ENCODE results near the gene ANKRD35. TPM values are rescaled to one million over a fixed set of nuclear protein-coding genes. Genes with fewer than 3 reads are reported as not detected.
A peak's percentile ranks its signal among the peaks of the same experiment; 100 is the strongest.
"Not testable (repeated sequence)": the region's sequence is repeated elsewhere in the genome, so short reads cannot be mapped to it uniquely, and the experiment has no call there.

ANKRD35 gene
- total RNA-seq, 1 donor from 2014 or later: 1.6 TPM

DNA sequence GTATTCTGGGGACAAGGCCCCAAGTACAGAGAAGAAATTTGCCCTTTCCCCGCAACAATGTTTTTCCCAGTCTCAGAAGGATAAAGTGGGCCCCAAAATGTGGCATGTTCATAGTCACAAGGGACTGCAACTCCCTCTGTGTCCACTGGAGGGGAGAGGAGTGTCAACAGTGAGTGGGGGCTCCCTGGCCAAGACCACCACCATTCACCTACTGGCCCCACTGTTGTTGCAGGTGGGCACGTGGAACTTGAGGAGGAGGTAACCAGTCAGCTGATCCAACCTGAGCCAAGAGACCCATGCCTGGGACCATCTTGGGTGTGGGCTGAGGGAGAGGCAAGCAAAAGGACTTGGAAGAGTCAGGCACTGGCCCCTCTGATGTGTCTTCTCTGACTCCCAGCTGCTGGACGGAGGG lies 39.5 kb downstream of the ANKRD35 start:
- intact Hi-C loops (cut with DNase I): loop anchor here (10.0 kb wide), 1 partner anchor 69 kb away; the partner anchor contains the start of genes ITGA10 and PEX11B
- Histone ChIP-seq H3K36me3 (peaks cover 55% of the 10 kb centered on the region), H3K27ac (peak overlapping the region; percentile 75), H3K9me3 (no peaks in the 10 kb centered on the region), H3K4me1 (peaks cover 16% of the 10 kb centered on the region), H3K4me3 (peak overlapping the region; percentile 66), H3K27me3 (no peaks in the 10 kb centered on the region)
- peak; percentile 67 for TF ChIP-seq CTCF (IDR thresholded peaks at IDR 0.05)
- DNase-seq: no peak
- peak; percentile 60 for ATAC-seq

- H3K9me3 ChIP-seq: no peaks in the 10 kb centered on the region
- H3K36me3 ChIP-seq: peaks cover 55% of the 10 kb centered on the region
- H3K27me3 ChIP-seq: no peaks in the 10 kb centered on the region
- DNase-seq: peak; percentile 92
- intact Hi-C loops (cut with DNase I): loop anchor here (10.0 kb wide), 1 partner anchor 69 kb away; the partner anchor contains the start of genes ITGA10 and PEX11B
- peak; percentile 91 for ATAC-seq
- peak; percentile 98 for TF ChIP-seq CTCF (IDR thresholded peaks at IDR 0.05)
- H3K4me3 ChIP-seq: peak within 1 kb of the TSS; percentile 66
- H3K4me1 ChIP-seq: peaks cover 16% of the 10 kb centered on the region
- peak within 1 kb of the TSS; percentile 75 for H3K27ac ChIP-seq
These were observed 40.0 kb downstream of the ANKRD35 start, which contains the start of gene NUDT17 for GRCh38 chr1:145845514-145846161. NUDT17 (plus strand) TSS chr1:145845630; CDS start chr1:145845641, 11 bp downstream.

GRCh38 chr1:145845144-145845513 lies 40.5 kb downstream of the ANKRD35 start:
- TF ChIP-seq CTCF (IDR thresholded peaks at IDR 0.05): no peak
- Histone ChIP-seq H3K9me3 (no peaks in the 10 kb centered on the region), H3K27me3 (no peaks in the 10 kb centered on the region), H3K36me3 (peaks cover 55% of the 10 kb centered on the region), H3K4me3 (peak overlapping the region; percentile 66), H3K4me1 (peaks cover 14% of the 10 kb centered on the region), H3K27ac (peak overlapping the region; percentile 75)
- peak; percentile 13 for ATAC-seq
- no peak for DNase-seq
- intact Hi-C loops (cut with DNase I): loop anchor here (10.0 kb wide), 1 partner anchor 70 kb away; the partner anchor contains the start of genes ITGA10 and PEX11B

DNA sequence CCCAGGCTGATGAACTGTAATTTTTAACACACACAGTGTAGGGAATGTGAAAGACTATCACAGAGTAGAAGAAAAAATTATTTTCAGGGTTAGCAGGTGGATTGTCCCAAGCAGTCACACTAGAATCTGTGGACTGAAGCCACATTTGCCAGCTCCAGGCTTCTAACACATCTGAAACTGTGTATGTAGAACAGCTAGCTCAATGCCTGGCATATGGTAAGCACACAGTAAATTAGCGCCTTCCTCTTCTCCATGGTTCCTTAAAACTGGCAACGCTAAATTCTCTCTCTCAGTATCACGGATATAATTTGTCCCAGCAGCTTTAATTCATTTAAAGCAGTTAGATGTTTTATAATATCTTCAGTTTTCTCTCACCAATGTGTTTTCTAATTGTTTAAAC lies 42.6 kb downstream of the ANKRD35 start:
- Histone ChIP-seq H3K4me3 (no peak overlapping the region), H3K36me3 (peaks cover 62% of the 10 kb centered on the region), H3K4me1 (peaks cover 12% of the 10 kb centered on the region), H3K27me3 (no peaks in the 10 kb centered on the region), H3K9me3 (no peaks in the 10 kb centered on the region), H3K27ac (no peak overlapping the region)
- DNase-seq (no peak), ATAC-seq (no peak)
- intact Hi-C loops (cut with DNase I): loop anchor here (10.0 kb wide), 1 partner anchor 72 kb away; the partner anchor contains the start of genes ITGA10 and PEX11B
- TF ChIP-seq CTCF (IDR thresholded peaks at IDR 0.05): no peak

DNA sequence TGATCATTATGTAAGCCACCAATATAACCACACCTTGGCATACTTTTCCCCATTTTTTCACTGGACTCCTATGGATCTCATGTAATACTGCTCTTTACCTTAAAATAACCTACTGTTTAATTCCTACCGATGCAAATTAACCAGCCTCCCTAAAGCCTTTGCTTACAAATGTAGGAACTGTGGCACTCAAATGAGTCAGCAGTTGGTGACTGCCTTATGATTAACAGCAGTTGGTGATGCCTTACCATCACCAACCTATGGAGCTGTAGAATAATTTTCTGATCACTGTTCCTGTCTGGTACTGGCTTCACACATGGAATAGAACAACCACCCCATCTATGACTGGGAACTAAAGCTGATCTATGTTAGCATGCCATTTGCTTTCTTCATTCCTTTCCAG lies 48.0 kb downstream of the ANKRD35 start:
- intact Hi-C loops (cut with DNase I): no loop called here
- Histone ChIP-seq H3K9me3 (no peaks in the 10 kb centered on the region), H3K4me1 (no peaks in the 10 kb centered on the region), H3K4me3 (no peak overlapping the region), H3K27ac (no peak overlapping the region), H3K27me3 (no peaks in the 10 kb centered on the region), H3K36me3 (peaks cover 100% of the 10 kb centered on the region)
- no peak for TF ChIP-seq CTCF (IDR thresholded peaks at IDR 0.05)
- DNase-seq (no peak), ATAC-seq (no peak)

- ATAC-seq; H3K27ac ChIP-seq; H3K27me3 ChIP-seq; H3K9me3 ChIP-seq; H3K4me1 ChIP-seq; H3K4me3 ChIP-seq; DNase-seq; intact Hi-C loops (cut with DNase I): not testable (repeated sequence)
- H3K36me3 ChIP-seq: peaks cover 100% of the 10 kb centered on the region
These were observed 54.9 kb downstream of the ANKRD35 start for GRCh38 chr1:145830810-145831209.

All from upper lobe of right lung (tissue), 1 donor.